ENCODE results near the gene ATOH8.

- TF ChIP-seq, protein P1, sequence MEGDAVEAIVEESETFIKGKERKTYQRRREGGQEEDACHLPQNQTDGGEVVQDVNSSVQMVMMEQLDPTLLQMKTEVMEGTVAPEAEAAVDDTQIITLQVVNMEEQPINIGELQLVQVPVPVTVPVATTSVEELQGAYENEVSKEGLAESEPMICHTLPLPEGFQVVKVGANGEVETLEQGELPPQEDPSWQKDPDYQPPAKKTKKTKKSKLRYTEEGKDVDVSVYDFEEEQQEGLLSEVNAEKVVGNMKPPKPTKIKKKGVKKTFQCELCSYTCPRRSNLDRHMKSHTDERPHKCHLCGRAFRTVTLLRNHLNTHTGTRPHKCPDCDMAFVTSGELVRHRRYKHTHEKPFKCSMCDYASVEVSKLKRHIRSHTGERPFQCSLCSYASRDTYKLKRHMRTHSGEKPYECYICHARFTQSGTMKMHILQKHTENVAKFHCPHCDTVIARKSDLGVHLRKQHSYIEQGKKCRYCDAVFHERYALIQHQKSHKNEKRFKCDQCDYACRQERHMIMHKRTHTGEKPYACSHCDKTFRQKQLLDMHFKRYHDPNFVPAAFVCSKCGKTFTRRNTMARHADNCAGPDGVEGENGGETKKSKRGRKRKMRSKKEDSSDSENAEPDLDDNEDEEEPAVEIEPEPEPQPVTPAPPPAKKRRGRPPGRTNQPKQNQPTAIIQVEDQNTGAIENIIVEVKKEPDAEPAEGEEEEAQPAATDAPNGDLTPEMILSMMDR (IDR thresholded peaks at IDR 0.05): no peak
- TF ChIP-seq RFX5 (IDR thresholded peaks at IDR 0.05) (no peak), HOXB5 (CRISPR knock-in tag; IDR thresholded peaks at IDR 0.05) (no peak), KDM1A (IDR thresholded peaks at IDR 0.05; ENCODE audit: low read depth) (no peak), POLR2A (IDR thresholded peaks at IDR 0.05; ENCODE audit: low read length) (no peak), EP300 (IDR thresholded peaks at IDR 0.05) (no peak), REST (IDR thresholded peaks at IDR 0.05) (no peak), RCOR1 (IDR thresholded peaks at IDR 0.05; ENCODE audit: low read depth, low read length) (no peak), MAZ (IDR thresholded peaks at IDR 0.05; ENCODE audit: borderline replicate concordance, low read depth, low read length) (no peak), GATA3 (IDR thresholded peaks at IDR 0.05; ENCODE audit: borderline replicate concordance) (no peak)
Observed at GRCh38 chr2:85796046-85796340, 42.2 kb downstream of the ATOH8 start.

Measured in A549 (cell line).